NCI-H1092 treated with DMSO at 0.1 percent for 48 hours (cell line): Measurements from ENCODE around the gene ASPG.

Experiments
- DNase-seq: peaks from one replicate; lab custom pipeline; 2025; lab: John Stamatoyannopoulos, UW

The ASPG gene

GRCh38 chr14:104093366-104094055, 8.0 kb downstream of the ASPG start:
- DNase-seq, result no peak

DNA sequence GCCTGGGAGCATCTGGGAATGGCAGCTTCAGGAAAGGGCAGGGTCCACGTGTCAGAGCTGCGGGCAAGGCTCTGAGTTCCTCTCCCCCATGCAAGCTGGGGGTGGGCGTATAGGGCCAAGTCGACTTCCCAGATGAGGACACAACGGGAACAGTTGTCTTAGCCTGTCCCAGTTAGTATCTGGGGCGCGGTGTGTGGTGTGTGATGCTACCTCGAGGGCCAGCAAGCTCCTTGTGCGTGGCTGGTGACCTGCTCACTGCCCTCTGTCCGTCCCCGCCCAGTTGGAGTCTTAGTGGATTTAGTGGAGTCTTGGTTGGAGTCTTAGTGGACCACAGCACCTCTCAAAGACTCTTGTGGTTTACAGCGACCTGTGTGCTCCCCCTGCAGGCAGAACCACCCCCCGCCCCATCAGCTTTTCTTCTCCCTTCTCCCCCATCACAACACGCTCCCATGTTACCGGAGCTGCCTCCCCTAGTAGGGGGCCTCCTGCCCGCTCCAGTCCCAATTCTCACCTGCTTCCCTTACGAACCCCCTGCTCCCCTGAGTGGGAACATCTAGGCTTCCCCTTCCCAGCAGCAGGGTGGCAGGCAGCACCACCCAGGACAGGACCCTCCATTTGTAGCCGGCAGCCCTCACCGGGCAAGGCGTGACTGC, 8.7 kb downstream of the ASPG start:
- DNase-seq, result no peak

DNA sequence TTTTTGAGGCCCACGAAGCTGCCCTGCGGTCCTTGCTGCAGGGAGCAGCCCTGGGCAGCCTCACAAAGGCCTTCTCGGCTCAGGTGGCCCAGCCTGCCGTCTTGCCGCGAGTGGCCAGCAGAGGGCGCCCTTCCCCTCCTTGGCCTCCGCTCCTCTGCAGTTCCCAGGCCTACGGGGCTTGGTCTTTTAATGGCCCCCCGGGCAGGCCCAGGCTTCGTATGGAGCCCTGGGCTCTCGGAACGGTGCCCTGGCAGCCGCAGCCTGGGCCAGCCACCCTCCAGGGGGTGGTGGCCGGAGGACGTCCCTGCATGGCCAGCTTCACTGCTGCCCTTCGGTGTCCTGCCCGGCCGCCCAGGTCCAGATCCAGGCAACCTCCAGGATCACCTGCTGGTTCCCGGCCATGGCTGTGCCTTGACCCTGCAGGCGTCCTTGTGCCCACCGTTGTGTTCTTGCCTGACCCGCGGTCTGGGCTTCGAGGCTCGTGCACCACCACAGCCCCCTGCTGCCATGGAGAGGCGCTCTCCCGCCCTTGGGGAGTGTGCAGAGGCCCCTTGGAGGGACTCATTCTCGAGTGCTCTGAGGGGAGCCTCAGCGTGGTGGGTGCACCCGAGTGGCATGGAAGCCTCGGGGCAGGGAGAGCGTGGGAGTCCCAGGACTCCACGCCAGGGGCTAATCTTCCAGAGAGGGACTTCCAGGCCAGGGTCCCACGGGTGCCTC, 9.4 kb downstream of the ASPG start:
- DNase-seq, result peak; percentile 39

DNA sequence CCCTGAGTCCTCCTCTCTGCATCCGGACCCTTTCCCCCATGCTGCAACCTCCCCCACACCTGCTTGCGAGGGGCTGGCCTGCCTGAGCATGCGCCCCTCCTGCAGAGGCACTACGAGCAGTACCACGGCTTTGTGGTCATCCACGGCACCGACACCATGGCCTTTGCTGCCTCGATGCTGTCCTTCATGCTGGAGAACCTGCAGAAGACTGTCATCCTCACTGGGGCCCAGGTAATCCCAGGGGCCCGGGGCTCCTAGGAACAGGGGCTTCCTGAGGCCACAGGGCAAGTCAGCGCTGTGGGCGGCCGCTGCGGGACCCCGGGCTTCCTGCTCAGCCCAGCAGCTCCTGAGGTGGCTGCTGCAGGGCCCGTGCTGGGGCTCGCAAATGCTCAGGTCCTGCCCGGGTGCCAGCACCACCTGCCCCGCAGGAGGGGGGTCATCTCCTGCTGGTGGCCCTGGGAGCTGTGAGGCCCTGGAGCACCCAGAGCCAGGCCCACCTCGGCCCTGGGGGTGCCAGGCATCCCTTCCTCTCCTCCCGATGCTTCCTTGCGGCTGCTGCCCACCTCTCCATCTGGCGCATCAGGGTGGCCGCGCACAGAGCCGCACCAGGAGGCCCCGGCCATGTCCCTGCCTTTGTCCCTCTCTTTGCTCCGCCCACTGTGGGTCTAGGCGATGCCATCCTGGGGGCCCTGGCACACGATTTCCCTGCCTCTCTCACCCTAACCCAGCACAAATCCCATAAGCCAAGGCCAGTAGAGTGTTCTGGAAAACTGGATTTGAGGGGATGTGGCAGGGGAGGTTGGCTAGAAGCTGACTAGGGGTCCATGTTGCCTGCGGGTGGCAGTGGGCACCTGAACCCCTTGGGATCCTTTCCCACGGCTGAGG, 10.2 kb downstream of the ASPG start:
- no peak for DNase-seq

- no peak for DNase-seq
These were observed 10.8 kb downstream of the ASPG start for GRCh38 chr14:104096318-104096717.

DNA sequence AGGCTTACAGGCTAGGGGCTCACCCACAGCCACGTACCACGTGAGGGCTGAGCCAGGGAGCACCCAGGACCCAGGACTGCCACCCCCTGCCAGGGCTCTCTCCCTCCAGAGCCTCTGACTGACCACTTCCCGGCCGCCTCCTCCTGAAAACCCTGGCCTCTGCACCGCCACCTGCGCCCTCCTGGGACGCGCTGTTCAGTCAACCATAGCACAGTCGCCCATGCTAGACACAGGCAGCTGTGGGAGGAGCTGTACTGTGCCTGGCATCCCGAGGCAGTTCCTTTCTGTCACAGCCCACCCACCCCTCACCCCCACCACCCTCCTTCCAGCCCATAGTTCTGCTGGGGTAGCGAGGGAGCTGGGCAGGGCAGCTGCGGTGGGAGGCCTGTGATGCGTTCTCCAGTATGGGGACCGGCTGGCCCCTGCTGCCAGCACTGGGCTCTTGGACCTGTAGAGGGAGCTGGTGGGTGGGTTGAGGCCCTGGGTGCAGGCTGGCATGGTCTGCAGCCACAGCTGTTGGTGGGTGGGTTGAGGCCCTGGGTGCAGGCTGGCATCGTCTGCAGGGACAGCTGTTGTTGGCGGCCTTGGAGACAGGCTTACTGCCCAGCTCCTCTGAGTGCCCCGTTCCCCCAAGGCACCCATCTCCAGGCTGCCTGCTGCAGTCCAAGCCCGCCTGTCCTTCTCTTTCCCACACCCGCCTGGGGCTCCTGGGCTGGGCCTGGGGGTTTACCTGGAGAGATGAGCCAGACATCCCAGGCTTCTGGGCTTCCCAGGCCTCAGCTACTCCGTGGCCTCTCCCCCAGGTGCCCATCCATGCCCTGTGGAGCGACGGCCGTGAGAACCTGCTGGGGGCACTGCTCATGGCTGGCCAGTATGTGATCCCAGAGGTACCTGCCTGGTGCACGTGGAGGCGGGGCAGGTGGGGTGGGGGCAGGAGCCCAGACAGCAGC, 11.5 kb downstream of the ASPG start:
- DNase-seq, result no peak

GRCh38 chr14:104098272-104099095, 13.0 kb downstream of the ASPG start:
- DNase-seq, result no peak

DNA sequence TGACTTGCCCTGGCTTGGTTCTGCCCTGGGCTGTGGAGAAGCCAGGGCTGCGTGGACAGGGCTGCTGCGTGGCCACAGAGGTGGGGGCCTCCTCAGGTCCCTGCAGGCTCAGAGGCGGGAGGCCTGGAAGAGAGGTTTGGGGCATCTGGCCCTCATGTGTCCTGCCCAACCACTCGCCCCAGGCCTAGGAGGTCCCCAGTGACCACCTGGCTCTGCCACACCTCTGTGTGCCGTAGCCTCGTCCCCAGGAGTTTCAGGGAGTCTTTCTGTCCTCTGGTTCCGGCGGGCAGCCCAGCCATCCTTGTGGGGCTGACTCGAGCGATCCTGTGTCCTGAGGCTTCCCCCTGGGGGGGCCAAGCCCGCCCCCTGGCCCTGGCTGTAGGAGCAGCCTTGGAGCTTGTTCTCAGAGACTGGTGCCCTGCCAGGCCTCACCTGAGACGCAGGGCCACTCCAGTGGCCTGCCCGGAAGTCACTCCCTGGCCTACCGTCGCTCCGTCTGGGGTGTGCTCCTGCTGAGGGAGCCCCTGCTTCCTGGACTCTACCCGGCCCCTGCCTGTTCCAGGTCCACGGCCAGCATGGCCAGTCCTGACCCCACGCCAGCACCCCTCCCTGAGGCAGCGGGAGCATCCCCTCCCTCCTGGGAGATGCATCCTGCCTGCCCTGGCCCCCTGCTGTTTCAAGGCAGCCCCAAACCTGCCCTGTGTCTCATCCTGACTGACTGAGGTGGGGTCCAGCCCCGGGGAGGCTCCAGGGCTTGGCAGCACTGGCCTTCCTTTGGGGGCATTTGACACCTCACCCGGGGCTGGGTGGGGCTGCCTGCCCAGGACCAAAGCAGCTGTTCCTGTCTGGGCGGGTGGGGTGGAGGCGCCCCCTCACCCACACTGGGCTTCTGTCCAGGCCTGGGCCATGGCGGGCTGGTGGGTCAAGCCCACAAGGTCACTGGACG, 13.9 kb downstream of the ASPG start:
- no peak for DNase-seq

DNA sequence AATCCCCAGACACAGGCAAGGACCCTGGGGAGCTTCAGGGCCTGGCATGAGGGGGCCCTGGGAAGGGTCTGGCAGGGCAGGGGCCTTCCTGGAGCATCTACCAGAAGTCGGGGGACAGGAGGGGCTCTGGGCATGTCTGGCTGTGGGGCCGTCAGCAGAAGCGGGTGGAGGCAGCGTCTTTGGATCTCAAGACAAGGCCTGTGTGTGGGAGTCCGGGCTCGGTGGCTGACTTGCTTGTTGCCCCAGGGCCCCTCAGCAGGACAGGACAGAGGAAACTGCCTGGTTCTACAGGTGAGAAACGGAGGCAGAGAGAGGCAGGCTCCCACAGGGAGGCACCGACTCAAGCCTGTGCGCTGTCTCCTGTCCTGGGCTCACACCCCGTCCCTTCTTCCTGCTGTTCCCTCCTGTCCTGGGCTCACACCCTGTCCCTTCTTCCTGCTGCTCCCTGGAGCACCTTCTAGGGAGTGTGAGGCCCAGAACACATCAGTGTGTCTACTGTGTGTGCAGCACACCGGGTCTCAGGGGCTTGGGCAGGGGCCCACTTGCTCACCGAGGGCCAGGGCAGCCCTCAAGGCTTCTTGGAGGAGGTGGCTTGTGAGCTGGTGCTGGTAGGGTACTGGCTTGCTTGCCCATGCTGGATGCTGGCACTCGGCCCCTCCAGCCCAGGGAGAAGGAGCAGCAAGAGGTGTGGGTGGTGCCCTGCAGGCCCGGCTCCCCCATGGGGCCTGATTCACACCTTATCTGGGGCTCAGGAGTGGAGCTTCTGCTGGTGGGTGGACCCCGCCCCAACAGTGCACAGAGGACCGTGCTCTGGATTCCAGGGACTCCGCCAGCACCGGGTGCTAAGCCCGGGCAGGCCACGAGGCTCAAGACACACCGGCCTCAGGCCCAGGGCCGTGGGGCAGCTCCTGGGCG, 14.9 kb downstream of the ASPG start:
- no peak for DNase-seq

DNA sequence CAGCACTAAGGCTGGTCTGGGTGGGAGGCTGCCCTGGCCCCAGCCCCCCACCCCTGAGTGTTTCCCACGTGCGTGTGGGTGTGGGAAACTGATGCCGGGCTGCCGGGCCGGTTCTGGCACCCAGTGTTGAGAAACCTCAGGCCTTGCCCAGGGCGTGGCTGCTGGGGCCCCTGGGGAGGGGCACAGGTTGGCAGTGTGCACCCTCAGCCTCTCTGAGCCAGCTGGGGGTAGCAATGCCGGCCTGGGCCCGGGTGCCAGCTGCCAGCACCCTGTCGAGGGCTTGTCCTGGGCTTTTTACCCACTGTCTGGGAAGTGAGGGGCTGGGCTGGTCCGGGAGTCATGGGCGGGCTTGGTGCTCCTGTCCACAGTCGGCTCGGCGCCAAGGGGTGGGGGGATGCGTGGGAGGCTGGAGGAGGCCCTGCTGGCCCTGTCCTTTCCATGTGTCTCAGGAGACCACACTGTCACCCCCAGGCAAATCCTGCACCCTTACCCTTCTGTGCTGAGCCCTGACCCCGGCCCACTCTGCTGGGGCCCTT, 15.7 kb downstream of the ASPG start:
- DNase-seq, result no peak

DNA sequence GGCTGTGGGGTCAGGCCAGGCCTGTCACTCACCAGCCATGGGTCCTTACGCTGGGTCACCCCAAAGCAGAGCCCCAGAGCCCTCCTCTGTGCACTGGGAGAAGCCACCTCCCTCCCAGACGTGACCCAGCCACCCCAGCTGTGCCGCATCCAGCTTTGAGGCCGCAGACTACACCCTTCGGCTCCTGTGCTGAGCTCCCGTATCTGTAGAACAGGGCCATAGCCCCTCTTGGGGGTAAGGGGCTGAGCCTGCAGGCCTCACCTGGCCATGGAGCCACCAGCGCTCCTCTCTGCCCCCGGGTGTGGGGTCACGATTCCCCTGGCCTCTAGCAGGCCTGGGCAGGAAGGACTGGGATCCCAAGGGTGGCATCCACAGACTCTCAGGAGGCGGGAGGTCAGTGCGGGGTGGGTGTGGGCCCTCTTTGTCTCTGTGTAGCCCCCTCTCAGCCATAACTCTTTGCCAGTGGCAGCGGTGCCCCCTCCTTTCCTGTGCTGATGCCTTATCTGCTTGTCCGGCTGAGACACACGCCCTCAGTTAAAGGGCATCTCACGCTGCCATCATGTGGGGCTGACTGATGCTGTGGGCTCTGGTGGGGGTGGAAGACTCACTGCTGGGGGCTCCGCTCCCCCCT, 16.3 kb downstream of the ASPG start:
- no peak for DNase-seq

GRCh38 chr14:104102282-104102914, 16.9 kb downstream of the ASPG start:
- DNase-seq, result no peak

GRCh38 chr14:104103061-104103445, 17.6 kb downstream of the ASPG start:
- no peak for DNase-seq

- peak; percentile 87 for DNase-seq
These were observed 18.1 kb downstream of the ASPG start for GRCh38 chr14:104103446-104104075.

DNA sequence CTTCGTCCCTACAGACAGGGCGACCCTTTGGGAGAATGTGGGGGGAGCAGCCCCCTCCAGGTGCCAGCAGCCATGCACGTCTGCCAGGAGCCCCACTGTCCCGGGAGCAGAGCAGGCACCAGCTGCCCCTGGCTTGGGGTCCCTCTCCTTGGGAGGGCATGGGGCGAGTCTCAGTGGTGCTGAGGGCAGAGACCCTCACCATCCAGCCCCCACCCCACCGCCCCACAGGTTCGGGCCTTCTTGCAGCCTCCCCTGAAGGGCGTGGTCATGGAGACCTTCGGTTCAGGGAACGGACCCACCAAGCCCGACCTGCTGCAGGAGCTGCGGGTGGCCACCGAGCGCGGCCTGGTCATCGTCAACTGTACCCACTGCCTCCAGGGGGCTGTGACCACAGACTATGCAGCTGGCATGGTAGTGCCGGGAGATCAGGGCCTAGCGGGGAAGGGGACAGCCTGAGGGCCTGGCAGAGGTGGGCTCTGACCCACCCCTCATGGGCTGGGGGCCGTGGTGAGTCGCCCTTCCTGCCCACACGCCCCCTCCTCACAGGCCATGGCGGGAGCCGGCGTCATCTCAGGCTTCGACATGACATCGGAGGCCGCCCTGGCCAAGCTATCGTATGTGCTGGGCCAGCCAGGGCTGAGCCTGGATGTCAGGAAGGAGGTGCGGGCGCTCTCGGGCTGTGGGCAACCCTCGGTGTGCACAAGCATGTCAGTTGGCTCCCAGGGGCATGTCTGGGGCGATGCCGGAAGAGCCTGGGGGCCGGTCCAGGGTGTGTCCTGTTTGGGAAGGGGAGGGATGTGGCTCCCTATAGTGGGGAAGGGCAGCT, 18.8 kb downstream of the ASPG start:
- DNase-seq, result peak; percentile 53
